SHP77 treated with DMSO at 0.1 percent for 48 hours (cell line): Measurements from ENCODE around the gene ALDH16A1.

Experiments used
- DNase-seq: peaks from one replicate; lab custom pipeline; 2025; lab: John Stamatoyannopoulos, UW

The ALDH16A1 gene

DNA sequence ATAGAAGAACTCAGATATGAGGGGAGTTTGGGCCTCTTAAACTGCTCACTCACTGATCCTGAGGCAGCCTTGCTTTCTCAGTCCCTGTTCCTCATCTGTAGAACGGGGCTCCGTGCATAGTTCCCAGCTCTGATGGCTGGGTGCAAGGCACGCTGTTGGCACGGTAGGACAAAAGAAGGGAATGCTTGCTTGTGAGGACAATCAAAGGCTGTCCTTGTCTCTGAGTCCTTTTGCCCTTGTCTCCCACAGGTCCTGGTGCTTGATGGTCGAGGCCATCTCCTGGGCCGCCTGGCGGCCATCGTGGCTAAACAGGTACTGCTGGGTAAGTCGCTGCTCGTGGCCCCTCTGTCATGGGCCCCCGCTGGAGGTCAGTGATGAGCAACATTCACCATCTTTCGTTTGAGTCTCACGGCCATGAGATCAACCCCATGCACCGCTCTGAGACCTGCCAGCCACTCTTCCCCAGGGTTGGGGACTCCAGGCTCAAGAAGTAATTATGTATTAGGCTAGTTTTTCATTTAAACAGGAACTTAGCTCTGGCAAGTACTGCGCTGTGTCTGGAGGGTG, 36.7 kb downstream of the ALDH16A1 start:
- DNase-seq, result no peak

GRCh38 chr19:49490287-49491029, 37.4 kb downstream of the ALDH16A1 start:
- DNase-seq, result no peak

DNA sequence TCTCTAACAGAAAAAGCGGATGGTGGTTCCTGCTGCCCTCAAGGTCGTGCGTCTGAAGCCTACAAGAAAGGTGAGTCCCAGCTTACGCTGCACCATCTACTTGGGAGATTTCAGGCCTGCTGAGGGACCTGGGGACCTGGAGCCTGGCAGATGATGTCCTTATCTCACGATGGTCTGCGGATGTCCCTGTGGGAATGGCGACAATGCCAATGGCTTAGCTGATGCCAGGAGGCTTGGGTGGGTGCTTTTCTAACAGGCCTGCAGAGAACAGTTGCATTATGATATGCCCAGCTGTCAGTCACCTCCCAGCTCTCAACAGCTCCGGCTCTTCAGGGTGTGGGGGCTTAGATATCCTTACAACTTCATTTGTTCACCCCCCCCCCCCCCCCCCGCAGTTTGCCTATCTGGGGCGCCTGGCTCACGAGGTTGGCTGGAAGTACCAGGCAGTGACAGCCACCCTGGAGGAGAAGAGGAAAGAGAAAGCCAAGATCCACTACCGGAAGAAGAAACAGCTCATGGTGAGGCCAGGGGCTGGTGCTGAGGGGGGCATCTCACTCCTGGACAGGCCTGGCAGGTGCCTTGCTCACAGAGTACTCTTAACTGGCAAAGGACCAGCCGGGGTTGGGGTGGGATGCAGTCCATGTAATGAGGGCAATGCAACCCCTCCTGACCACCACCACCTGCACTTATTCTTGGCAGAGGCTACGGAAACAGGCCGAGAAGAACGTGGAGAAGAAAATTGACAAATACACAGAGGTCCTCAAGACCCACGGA, 38.2 kb downstream of the ALDH16A1 start:
- DNase-seq, result no peak

GRCh38 chr19:49491804-49492572, 39.0 kb downstream of the ALDH16A1 start:
- DNase-seq, result no peak

GRCh38 chr19:49492573-49493405, 39.8 kb downstream of the ALDH16A1 start:
- no peak for DNase-seq

- no peak for DNase-seq
Observed at GRCh38 chr19:49496574-49497008, 43.6 kb downstream of the ALDH16A1 start.

GRCh38 chr19:49497047-49497788, 44.2 kb downstream of the ALDH16A1 start:
- no peak for DNase-seq

DNA sequence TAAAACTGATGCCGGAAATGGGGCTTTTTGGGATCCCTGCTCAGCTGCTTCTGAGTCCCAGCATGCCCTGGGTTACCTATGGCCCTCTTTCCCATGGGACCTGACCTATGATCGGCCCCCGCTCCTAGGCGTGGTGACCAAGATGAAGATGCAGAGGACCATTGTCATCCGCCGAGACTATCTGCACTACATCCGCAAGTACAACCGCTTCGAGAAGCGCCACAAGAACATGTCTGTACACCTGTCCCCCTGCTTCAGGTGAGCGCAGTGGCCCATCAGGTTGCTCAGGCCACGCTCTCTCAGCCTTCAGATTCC, 44.7 kb downstream of the ALDH16A1 start:
- no peak for DNase-seq

GRCh38 chr19:49498475-49498874, 45.5 kb downstream of the ALDH16A1 start:
- DNase-seq, result no peak

DNA sequence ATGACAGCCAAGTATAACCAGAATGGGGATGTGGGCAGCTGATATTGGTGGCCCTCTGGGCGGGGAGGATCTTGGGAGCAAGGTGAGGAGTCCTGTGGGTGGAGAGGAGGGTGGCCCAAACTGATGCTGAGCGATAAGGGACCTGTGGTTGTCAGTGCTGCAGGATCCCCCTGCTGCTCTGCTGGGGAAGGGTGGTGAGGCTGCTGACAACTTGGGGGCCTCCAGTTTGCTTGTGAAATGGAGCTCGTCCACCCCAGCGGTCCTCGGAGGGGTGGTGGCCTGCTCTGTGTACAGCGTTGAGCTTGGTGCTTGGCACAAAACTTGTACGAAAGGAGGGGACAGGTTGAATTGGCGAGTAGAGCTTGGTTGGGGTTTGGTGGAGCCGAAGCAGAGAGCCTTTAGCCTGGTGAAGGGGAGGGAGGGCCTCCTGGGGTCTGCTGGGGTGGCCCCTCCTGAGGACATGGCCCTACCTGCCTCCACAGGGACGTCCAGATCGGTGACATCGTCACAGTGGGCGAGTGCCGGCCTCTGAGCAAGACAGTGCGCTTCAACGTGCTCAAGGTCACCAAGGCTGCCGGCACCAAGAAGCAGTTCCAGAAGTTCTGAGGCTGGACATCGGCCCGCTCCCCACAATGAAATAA, 46.1 kb downstream of the ALDH16A1 start:
- no peak for DNase-seq

GRCh38 chr19:49502866-49503581, 50.0 kb downstream of the ALDH16A1 start:
- DNase-seq, result peak; percentile 32

DNA sequence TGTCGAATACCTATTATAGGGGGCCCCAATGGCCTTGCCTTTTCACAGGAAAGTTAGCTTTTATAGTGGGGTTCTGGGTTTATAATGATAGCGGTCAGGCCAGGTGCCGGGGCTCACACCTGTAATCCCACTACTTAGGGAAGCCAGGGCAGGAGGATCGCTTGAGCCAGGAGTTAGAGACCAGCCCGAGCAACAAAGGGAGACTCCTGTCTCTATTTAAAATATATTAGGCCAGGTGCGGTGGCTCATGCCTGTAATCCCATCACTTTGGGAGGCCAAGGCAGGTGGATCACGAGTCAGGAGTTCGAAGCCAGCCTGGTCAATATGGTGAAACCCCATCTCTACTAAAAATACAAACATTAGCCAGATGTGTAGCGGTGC, 50.5 kb downstream of the ALDH16A1 start:
- no peak for DNase-seq

DNA sequence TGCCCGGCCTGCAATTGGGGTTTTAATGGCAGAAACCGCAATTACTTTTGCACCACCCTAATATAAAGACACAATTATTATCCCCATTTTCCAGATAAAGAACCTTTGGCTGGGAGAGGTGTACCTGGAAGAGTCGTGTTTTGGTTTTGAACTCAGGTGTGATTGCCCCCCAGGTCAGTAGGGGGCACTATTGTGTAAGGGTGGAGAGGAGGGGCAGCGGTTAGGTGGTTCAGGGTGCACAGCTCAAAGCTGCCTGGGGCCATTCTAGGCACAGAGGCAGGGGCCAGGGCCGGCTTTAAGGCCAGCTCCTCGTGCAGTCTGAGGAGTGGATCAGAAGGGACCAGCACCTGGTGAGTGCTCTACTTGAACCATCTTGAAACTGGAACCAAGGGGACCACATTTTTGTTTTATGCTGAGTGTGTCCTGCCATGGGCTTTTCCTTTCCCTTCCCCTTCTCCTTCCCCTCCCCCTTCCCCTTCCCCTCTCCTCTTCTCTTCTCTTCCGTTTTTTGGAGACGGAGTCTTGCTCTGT, 53.6 kb downstream of the ALDH16A1 start:
- peak; percentile 37 for DNase-seq

GRCh38 chr19:49507803-49508494, 54.9 kb downstream of the ALDH16A1 start:
- no peak for DNase-seq

DNA sequence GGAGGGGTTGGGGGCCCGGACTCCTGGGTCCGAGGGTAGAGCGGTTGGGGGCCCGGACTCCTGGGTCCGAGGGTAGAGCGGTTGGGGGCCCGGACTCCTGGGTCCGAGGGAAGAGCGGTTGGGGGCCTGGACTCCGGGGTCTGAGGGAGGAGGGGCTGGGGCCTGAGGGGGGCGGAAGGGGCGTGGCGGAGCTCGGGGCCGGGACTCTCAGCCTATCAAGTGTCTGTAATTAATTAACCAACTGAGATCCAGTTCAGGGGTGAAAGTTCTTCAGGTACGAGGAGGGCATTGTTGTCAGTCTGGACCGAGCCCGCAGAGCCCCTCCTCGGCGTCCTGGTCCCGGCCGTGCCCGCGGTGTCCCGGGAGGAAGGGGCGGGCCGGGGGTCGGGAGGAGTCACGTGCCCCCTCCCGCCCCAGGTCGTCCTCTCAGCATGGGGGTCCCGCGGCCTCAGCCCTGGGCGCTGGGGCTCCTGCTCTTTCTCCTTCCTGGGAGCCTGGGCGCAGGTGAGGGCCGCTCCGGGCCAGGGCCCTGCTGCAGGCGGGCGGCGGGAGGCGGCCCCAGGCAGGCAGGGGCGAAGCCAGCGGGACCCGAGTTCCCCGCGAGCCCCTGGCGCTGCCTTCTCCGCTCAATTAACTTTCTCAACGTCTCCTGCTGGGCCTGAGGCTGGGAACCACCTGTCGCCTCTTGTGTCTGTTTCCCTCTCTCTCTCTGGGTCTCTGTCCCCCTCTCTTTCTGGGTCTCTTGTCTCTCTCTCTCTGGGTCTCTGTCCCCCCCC, 60.1 kb downstream of the ALDH16A1 start:
- no peak for DNase-seq

- no peak for DNase-seq
Observed at GRCh38 chr19:49513746-49514118, 60.7 kb downstream of the ALDH16A1 start.

GRCh38 chr19:49514151-49514550, 61.1 kb downstream of the ALDH16A1 start:
- no peak for DNase-seq

DNA sequence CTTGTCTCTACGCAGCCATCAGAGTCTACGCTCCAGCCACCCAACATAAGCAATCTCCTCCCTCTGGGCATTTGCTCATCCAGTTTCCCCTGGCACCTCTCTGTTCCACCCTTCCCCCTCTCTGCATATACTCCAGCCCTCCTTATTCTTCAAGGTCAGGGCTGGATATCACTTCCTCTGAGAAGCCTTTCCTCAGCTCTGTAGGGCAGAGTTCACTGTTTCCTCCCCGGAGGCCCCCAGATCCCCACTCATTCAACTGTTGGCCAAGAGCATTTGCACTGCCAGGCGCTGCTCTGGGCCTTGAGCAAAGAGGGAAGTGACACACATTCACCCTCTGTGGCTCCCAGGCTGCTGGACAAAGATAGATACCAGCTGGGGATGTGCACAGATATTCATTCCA, 62.7 kb downstream of the ALDH16A1 start:
- DNase-seq, result no peak
